H9 (cell line): ENCODE measurements around the gene B3GLCT. TPM values are rescaled to one million over a fixed set of nuclear protein-coding genes. Genes with fewer than 3 reads are reported as not detected.

Experiments
- DNase-seq: peaks from one replicate; pipeline ENCODE4 v3.0.0-alpha.2; 2017
- H2AFZ ChIP-seq: one replicate; pipeline ENCODE4 v1.6.1; 2013; ENCODE audit warnings: mild to moderate bottlenecking, low read length, control low read depth, moderate library complexity
- H2AK5ac ChIP-seq: 2 replicates; pipeline ENCODE4 v1.6.1; 2013; ENCODE audit warnings: low read length, control low read depth, mixed read lengths; ENCODE audit not compliant: insufficient read length
- H2BK120ac ChIP-seq: one replicate; pipeline ENCODE4 v1.6.1; 2013; ENCODE audit warnings: low read depth, mild to moderate bottlenecking, low read length, control low read depth, inconsistent platforms; ENCODE audit not compliant: poor library complexity, severe bottlenecking
- H2BK12ac ChIP-seq: 2 replicates; pipeline ENCODE4 v1.6.1; 2013; ENCODE audit warnings: low read length, control low read depth, mixed read lengths, low read depth; ENCODE audit not compliant: insufficient read length
- H2BK15ac ChIP-seq: 2 replicates; pipeline ENCODE4 v1.6.1; 2013; ENCODE audit warnings: low read depth, low read length, control low read depth
- H2BK20ac ChIP-seq: one replicate; pipeline ENCODE4 v1.6.1; 2013; ENCODE audit warnings: low read depth, mild to moderate bottlenecking, low read length, control low read depth, inconsistent platforms; ENCODE audit not compliant: poor library complexity, severe bottlenecking
- H2BK5ac ChIP-seq: 2 replicates; pipeline ENCODE4 v1.6.1; 2013; ENCODE audit warnings: low read length, control low read depth, mixed read lengths; ENCODE audit not compliant: insufficient read length
- H3K14ac ChIP-seq: 2 replicates; pipeline ENCODE4 v1.6.1; 2013; ENCODE audit warnings: low read length, control low read depth; ENCODE audit not compliant: insufficient read depth
- H3K18ac ChIP-seq: 2 replicates; pipeline ENCODE4 v1.6.1; 2013; ENCODE audit warnings: low read depth, mild to moderate bottlenecking, mixed read lengths, low read length, control low read depth; ENCODE audit not compliant: insufficient read length
- H3K23ac ChIP-seq: 2 replicates; pipeline ENCODE4 v1.6.1; 2013; ENCODE audit warnings: low read length, control low read depth, mixed read lengths, low read depth; ENCODE audit not compliant: insufficient read length
- H3K23me2 ChIP-seq: 2 replicates; pipeline ENCODE4 v1.6.1; 2013; ENCODE audit warnings: low read depth, mild to moderate bottlenecking, mixed read lengths, low read length, control low read depth; ENCODE audit not compliant: insufficient read length, poor library complexity, severe bottlenecking
- H3K27ac ChIP-seq: 2 replicates; pipeline ENCODE4 v1.5.1; 2013; ENCODE audit warnings: low read length, control low read depth, mixed read lengths, low read depth; ENCODE audit not compliant: insufficient read length
- H3K27me3 ChIP-seq: 2 replicates; pipeline ENCODE4 v1.6.1; 2013; ENCODE audit warnings: low read length, control low read depth, inconsistent platforms; ENCODE audit not compliant: insufficient read depth
- H3K4ac ChIP-seq: 2 replicates; pipeline ENCODE4 v1.6.1; 2013; ENCODE audit warnings: low read depth, mild to moderate bottlenecking, control low read depth, inconsistent platforms, low read length, moderate library complexity
- H3K4me1 ChIP-seq: 2 replicates; pipeline ENCODE4 v1.6.1; 2013; ENCODE audit warnings: low read length, control low read depth, inconsistent platforms; ENCODE audit not compliant: insufficient read depth
- H3K4me2 ChIP-seq: 2 replicates; pipeline ENCODE4 v1.6.1; 2013; ENCODE audit warnings: low read length, control low read depth, mixed read lengths; ENCODE audit not compliant: insufficient read length, insufficient read depth
- H3K56ac ChIP-seq: 2 replicates; pipeline ENCODE4 v1.6.1; 2013; ENCODE audit warnings: low read depth, mild to moderate bottlenecking, mixed read lengths, low read length, control low read depth; ENCODE audit not compliant: insufficient read length
- H3K79me1 ChIP-seq: 2 replicates; pipeline ENCODE4 v1.6.1; 2013; ENCODE audit warnings: low read depth, mild to moderate bottlenecking, moderate library complexity, low read length, control low read depth, inconsistent platforms; ENCODE audit not compliant: insufficient read depth, poor library complexity, severe bottlenecking
- H3K79me2 ChIP-seq: 2 replicates; pipeline ENCODE4 v1.6.1; 2013; ENCODE audit warnings: low read length, control low read depth, inconsistent platforms; ENCODE audit not compliant: insufficient read depth
- H3K9ac ChIP-seq: 2 replicates; pipeline ENCODE4 v1.6.1; 2013; ENCODE audit warnings: low read length, control low read depth, mixed read lengths; ENCODE audit not compliant: insufficient read length; ENCODE audit errors: extremely low read depth
- H3K9me3 ChIP-seq: one replicate; pipeline ENCODE4 v1.6.1; 2013; ENCODE audit warnings: low read depth, low read length, inconsistent platforms; ENCODE audit not compliant: control insufficient read depth
- H3T11ph ChIP-seq: one replicate; pipeline ENCODE4 v1.6.1; 2013; ENCODE audit warnings: mild to moderate bottlenecking, low read length, control low read depth, inconsistent platforms
- H4K20me1 ChIP-seq: one replicate; pipeline ENCODE4 v1.6.1; 2013; ENCODE audit not compliant: control insufficient read depth, insufficient read length, insufficient read depth
- H4K5ac ChIP-seq: 2 replicates; pipeline ENCODE4 v1.6.1; 2013; ENCODE audit warnings: low read depth, mild to moderate bottlenecking, mixed read lengths, low read length, control low read depth; ENCODE audit not compliant: insufficient read length
- H4K8ac ChIP-seq: replicated peaks from 2 replicates; pipeline ENCODE4 v1.6.1; 2013; ENCODE audit warnings: low read length, control low read depth, mixed read lengths, low read depth; ENCODE audit not compliant: insufficient read length
- H4K91ac ChIP-seq: 2 replicates; pipeline ENCODE4 v1.6.1; 2013; ENCODE audit warnings: low read depth, mild to moderate bottlenecking, moderate library complexity, mixed read lengths, low read length, control low read depth; ENCODE audit not compliant: insufficient read length
- H3K27ac Mint-ChIP-seq, 3 experiments: 2 replicates in 2 of 3; 3 replicates in 1 of 3; pipeline ENCODE4 v1.8.0; 2020 to 2021; ENCODE audit warnings: mixed read lengths in 3 of 3, mild to moderate bottlenecking in 1 of 3, moderate library complexity in 1 of 3
- H3K27me3 Mint-ChIP-seq: 2 replicates; pipeline ENCODE4 v1.8.0; 2021; ENCODE audit warnings: low read depth, mild to moderate bottlenecking, moderate library complexity, mixed read lengths
- H3K36me3 Mint-ChIP-seq, 3 experiments: 2 replicates in 2 of 3; 3 replicates in 1 of 3; pipeline ENCODE4 v1.8.0; 2020 to 2021; ENCODE audit warnings: low read depth in 3 of 3, mixed read lengths in 3 of 3; ENCODE audit not compliant: insufficient read depth in 1 of 3
- H3K4me1 Mint-ChIP-seq, 2 experiments: 2 replicates each; pipeline ENCODE4 v1.8.0; 2020; ENCODE audit warnings: mixed read lengths in 2 of 2
- H3K4me3 Mint-ChIP-seq, 2 experiments: 2 replicates in 1 of 2; 3 replicates in 1 of 2; pipeline ENCODE4 v1.8.0; 2020 to 2021; ENCODE audit warnings: mild to moderate bottlenecking in 2 of 2, mixed read lengths in 2 of 2, moderate library complexity in 1 of 2
- H3K9me3 Mint-ChIP-seq, 2 experiments: 2 replicates in 1 of 2; 3 replicates in 1 of 2; pipeline ENCODE4 v1.8.0; 2020; ENCODE audit warnings: mild to moderate bottlenecking in 2 of 2, mixed read lengths in 2 of 2, moderate library complexity in 1 of 2
- WGBS: extraction: QIAGEN DNeasy Blood & Tissue Kit; methylation state at CpG from one replicate; pipeline ENCODE4 v1.1.7; 2013; ENCODE audit warnings: missing lambda C conversion rate, low lambda C conversion rate, mixed read lengths; ENCODE audit not compliant: insufficient read length; ENCODE audit errors: extremely low coverage; 5-methylcytosine and 5-hydroxymethylcytosine counted together
- total RNA-seq: library from RNA; stranded (reverse); gene quantifications from 2 replicates; pipeline ENCODE4 v1.2.1, GENCODE V29; 2021
- TF ChIP-seq, protein P1 (sequence below): fragments of 200-600 bp; sonication (generic); conservative IDR thresholded peaks from 3 replicates; pipeline ENCODE4 v1.8.0; 2021; ENCODE audit warnings: antibody characterized with exemption, mild to moderate bottlenecking

The B3GLCT gene
- total RNA-seq, 1 experiment from 2014 or later: 5.4 TPM

DNA sequence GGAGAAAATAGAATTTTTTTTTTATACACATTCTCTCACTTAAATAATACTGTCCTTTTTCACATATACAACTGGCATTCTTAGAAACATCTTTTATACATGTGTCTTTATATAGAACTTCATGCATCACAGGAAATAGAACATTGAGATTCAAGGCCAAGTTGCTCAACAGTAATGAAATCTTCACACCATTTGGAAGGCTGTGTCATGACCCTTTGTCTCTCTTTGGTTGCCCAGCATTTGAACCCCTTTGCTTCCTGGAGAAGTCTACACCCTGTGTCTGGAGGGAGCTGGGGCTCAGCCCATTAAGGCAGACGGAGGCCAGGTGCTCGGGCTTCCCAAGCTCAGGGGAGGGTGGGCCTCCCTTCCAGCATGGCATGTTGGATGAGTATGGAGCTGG lies 41.1 kb downstream of the B3GLCT start:
- H2AFZ ChIP-seq: no peak overlapping the region
- H3K4me1 Mint-ChIP-seq: no peaks in the 10 kb centered on the region
- no peaks in the 10 kb centered on the region for H3K23me2 ChIP-seq
- no peak for DNase-seq
- no peaks in the 10 kb centered on the region for H3K79me2 ChIP-seq
- H3K4ac ChIP-seq: no peak overlapping the region
- H3K27ac Mint-ChIP-seq: no peak overlapping the region
- no peaks in the 10 kb centered on the region for H3K79me1 ChIP-seq
- H2BK12ac ChIP-seq: no peak overlapping the region
- no peak overlapping the region for H2BK5ac ChIP-seq
- H2BK120ac ChIP-seq: no peak overlapping the region
- H4K20me1 ChIP-seq: no peaks in the 10 kb centered on the region
- no CpG with 5 or more reads among the region's 2 CpGs for WGBS
- no peak overlapping the region for H4K91ac ChIP-seq
- no peak overlapping the region for H3K23ac ChIP-seq
- no peak overlapping the region; the same call in 1 of the 2 replicates for H3K14ac ChIP-seq
- H3K27me3 Mint-ChIP-seq: no peaks in the 10 kb centered on the region; the same call in 1 of the 2 replicates
- no peak overlapping the region for H3K18ac ChIP-seq
- no peak overlapping the region for H3T11ph ChIP-seq
- no peak overlapping the region for H4K8ac ChIP-seq
- TF ChIP-seq, protein P1, sequence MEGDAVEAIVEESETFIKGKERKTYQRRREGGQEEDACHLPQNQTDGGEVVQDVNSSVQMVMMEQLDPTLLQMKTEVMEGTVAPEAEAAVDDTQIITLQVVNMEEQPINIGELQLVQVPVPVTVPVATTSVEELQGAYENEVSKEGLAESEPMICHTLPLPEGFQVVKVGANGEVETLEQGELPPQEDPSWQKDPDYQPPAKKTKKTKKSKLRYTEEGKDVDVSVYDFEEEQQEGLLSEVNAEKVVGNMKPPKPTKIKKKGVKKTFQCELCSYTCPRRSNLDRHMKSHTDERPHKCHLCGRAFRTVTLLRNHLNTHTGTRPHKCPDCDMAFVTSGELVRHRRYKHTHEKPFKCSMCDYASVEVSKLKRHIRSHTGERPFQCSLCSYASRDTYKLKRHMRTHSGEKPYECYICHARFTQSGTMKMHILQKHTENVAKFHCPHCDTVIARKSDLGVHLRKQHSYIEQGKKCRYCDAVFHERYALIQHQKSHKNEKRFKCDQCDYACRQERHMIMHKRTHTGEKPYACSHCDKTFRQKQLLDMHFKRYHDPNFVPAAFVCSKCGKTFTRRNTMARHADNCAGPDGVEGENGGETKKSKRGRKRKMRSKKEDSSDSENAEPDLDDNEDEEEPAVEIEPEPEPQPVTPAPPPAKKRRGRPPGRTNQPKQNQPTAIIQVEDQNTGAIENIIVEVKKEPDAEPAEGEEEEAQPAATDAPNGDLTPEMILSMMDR: no peak
- no peak overlapping the region for H4K5ac ChIP-seq
- H2AK5ac ChIP-seq: no peak overlapping the region
- no peak overlapping the region for H3K4me2 ChIP-seq
- H3K27ac ChIP-seq: no peak overlapping the region
- H2BK15ac ChIP-seq: no peak overlapping the region
- H3K27me3 ChIP-seq: no peaks in the 10 kb centered on the region
- no peaks in the 10 kb centered on the region for H3K4me1 ChIP-seq
- no peak overlapping the region for H3K4me3 Mint-ChIP-seq
- no peak overlapping the region for H3K9ac ChIP-seq
- H3K9me3 ChIP-seq: no peaks in the 10 kb centered on the region
- H2BK20ac ChIP-seq: no peak overlapping the region
- no peaks in the 10 kb centered on the region for H3K36me3 Mint-ChIP-seq
- no peaks in the 10 kb centered on the region for H3K9me3 Mint-ChIP-seq
- no peak overlapping the region for H3K56ac ChIP-seq
